Stimulated activated CD8-positive, alpha-beta memory T cell treated with anti-CD3 and anti-CD28 coated beads, Interleukin-4, amount 100 ng/mL, for 4 hours (primary cell): ENCODE data around the gene PHTF2.
"Not testable (repeated sequence)": the region's sequence is repeated elsewhere in the genome, so short reads cannot be mapped to it uniquely, and the experiment has no call there.

Source experiments
- DNase-seq, 2 donors: peaks; one replicate each; pipeline ENCODE4 v3.0.0-alpha.2; 2020; ENCODE audit warnings: low read depth in 2 of 2, low spot score in 1 of 2

Gene PHTF2

GRCh38 chr7:77873416-77874327 is 75.1 kb downstream of the PHTF2 start:
- not testable (repeated sequence) for DNase-seq

DNA sequence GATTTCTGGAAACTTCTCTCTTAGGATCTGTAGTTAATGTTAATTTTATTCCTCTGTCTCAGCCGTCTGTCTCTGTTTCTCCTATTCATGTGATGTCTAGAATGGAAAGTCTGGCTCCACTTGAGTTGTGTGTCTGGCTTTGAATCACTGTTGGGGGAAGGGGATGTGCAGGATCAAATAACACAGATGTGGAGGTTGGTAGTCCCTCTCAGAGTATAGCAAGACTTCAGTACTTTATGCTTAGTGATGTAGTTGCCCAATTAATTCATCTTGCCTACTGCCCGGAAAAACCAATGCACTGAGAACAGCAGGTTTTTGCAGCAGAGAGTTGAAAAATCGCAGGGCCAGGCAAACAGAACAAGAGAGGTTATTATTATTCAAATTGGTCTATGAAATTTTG is 79.2 kb downstream of the PHTF2 start:
- DNase-seq: no peak

DNA sequence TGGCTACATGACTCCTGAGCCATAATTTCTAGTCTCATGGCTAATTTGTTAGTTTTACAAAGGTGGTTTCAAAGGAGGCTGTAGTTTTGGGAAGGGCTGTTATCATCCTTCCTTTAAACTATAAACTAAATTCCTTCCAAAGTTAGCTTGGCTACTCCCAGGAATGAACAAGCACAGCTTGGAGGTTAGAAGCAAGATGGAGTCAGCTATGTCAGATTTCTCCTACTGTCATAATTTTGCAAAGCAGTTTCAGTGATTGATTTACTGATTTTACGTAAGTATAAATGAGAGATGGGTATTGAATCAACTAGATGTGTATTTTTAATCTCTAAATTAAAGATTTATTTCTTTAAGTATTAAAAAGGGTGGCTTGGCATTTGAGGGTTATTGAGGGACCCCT is 79.9 kb downstream of the PHTF2 start:
- DNase-seq: no peak

GRCh38 chr7:77879272-77879671 is 80.7 kb downstream of the PHTF2 start:
- no peak for DNase-seq

DNA sequence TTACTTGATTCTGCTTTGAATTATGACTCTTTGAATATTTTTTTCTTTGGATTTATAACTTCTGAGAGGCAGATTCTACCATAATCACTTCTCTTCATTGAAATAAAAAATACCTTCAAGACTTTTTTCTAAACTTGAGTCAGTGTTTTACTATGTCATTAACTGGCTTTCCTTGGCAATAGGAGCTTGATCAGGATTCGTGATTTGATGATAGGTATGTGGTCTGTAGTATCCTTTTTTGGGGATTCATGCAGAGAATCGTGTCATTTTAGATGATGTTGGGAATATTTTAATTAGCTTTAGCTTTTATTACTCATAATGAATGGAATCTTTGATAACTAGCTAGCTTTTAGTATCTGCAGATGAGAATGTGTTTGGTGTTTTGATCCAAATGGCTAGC is 83.3 kb downstream of the PHTF2 start:
- no peak for DNase-seq

DNA sequence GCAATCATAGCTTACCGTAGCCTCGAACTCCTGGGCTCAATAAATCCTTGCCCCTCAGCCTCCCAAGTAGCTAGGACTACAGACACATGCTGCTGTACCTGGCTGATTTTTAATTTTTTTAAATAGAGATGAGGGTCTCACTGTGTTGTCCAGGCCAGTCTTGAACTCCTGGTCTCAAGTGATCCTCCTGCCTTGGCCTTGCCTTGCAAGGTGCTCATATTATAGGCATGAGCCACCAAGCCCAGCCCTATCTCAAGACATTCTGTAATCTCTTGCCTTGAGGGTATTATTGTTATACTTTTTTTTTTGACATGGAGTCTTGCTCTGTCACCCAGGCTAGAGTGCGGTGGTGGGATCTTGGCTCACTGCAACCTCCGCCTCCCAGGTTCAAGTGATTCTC is 86.6 kb downstream of the PHTF2 start:
- no peak for DNase-seq

- DNase-seq: no peak
These were observed 89.0 kb downstream of the PHTF2 start for GRCh38 chr7:77887567-77887966.

DNA sequence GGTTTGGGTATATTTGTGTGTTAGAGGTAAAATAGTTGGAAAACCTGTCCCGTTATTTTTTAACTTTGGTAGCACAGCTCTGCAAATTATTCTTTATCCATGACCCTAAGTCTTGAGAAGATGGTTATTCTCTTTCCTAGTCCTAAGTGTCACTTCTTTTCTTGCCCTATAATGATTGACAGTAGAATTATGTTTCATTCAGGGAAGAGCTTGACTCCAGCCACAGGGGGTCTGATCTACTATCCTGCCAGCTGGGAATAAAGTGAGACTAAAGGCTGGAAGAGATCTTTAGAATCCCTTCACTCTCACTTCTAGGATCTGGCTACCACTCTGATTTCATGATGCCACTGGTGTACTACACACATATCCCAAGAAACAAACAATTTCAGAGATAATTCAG is 90.4 kb downstream of the PHTF2 start:
- DNase-seq: no peak

DNA sequence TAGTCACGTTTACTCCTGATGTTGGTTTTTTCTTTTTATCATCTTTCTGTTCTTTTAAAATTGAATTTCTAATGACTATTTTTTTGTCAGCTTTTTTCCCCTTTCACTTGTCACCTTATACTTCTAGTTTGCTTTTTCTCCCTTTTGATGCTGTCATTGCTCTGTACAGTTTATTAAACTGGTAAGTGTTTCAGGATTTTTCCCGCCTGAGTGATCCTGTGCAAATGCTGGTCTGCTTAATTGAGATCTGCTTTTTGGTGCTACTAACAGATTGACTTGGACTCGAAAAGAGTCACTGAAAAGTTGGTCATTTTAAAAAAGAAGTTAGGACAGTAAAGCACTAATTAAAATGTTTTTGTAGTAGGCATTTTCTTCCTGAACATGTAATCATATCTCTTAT is 95.2 kb downstream of the PHTF2 start:
- no peak for DNase-seq

- DNase-seq: no peak
These were observed 96.1 kb downstream of the PHTF2 start for GRCh38 chr7:77894574-77895091.

DNA sequence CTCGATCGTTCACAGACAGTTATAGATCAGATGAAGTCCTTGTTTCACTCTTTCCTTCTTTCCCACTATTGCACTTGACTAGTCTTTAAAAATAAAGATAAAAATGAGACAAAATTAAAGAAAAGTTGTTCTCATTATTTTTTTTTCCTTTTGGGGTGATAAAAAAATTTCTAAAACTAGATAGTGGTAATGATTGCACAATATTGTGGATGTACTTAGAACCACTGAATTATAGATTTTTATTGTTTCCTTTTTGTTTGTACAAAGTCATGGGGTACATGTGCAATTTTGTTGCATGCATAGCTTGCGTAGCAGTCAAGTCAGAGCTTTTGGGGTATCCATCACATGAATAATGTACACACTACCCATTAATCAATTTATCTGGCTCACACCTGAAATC is 97.3 kb downstream of the PHTF2 start:
- no peak for DNase-seq

DNA sequence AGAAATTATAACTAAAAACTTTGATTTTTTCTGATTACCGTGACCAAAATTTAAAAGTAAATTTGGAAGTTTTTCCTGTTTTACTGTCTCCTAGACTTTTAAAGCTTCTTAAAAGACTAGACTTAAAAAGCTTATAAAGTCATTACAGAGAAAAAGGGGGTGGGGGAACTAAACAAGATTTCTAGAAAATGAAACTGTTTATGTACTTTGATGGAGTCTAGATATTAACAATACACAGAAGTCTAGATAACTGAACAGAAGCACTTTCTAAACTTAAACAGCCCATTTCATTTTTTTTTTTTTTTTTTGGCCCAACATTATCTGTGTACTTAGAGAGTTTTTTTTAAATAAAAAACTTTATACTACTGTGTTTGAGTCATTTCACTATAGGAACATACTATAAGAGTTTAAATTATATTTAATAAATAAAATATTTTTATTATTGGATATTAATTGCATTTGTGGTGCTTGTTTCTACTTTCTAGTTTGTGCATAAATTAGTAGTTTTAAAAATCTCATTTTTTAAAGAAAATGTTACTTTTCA is 98.5 kb downstream of the PHTF2 start:
- no peak for DNase-seq

DNA sequence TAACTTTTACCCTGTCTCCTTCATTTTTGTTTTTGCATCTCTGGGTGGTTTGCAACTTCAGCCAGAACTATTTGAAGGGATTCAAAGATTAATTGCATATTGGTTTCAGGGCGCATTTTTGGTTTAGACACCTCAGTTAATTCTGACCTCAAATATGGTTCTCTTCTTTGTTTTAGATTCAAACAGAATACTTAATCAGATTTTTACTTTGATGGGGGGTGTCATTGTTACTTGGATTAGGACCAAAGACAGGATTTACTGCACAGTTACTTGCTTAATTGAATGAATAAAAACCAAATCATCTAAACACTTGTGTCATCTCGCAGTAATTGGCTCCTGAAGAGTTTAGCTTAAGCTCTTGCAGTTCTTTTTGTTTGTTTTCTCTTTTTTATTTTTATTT is 100.9 kb downstream of the PHTF2 start:
- no peak for DNase-seq

DNA sequence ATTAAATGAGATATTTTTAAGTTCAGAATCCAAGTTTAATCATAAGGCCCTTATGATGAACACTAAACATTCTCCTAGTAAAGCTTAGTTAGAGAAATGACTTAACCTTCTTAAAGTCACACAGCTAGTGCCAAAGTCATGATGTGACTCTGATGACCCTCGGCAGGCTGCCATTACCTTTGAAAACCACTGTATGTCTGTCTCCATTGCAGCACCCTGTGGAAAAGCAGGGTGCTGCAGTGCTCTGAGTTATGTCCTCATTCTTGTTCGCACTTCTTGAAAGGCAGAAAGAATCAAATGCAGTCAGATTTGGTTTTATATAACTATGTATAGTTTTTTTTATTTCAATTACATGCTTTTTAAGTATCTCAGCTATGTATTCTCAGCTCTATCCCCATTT is 105.0 kb downstream of the PHTF2 start:
- no peak for DNase-seq

DNA sequence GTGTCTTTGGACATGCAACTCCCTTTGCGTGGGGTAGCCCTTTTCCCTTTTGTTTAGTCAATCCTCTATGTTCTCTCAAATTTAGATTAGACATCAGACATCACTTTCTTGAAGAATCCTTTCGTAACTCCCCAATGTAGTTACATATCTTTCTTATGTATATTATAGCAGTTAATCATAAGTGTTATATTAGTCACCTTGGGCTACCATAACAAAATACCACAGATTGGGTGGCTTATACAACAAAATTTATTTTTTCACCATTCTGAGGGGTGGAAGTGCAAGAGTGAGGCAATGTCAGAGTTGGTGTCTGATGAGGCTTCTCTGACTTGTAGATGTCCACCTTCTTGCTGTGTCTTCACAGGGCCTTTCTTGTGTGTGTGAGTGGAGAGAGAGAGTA is 105.7 kb downstream of the PHTF2 start:
- DNase-seq: no peak

DNA sequence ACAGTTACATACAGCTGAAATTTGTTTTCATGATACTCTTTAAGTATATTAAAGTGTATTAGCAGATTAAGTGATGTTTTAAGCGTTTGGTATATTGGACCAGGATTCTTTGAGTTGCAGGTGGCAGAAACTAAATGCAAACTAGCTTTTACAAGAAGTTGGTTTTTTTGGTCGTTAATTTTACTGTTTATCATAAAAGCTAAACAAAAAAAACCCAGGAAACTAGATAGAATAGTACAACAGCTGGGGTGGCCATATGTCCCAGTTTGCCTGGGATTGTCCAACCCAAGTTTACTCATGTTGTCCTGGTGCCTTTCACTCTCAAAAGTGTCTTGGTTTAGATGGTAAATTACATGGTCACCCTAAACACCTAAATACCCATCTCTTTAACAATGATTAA is 108.7 kb downstream of the PHTF2 start:
- DNase-seq: no peak

GRCh38 chr7:77908664-77909063 is 110.1 kb downstream of the PHTF2 start:
- DNase-seq: no peak

GRCh38 chr7:77910124-77910523 is 111.6 kb downstream of the PHTF2 start:
- no peak for DNase-seq

DNA sequence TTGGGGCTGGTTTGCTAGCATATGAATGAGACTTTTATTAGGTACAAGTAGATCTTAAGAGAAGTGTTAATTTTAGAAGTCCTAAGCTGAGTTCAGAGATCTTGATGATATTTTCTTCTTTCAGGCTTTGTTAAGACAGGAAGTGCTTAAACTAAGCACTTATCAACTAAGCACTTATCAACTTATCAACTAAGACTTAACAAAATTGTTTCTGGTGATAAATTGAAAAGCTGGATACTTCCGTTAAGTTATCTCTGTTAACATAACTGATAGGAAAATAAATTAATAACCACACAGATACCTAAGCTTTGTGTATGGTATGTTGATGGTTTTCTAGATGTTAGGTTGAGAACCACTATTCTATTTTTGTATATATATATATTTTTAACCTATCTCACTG is 113.7 kb downstream of the PHTF2 start:
- DNase-seq: no peak

GRCh38 chr7:77913977-77914607 is 115.5 kb downstream of the PHTF2 start:
- DNase-seq: no peak

- no peak for DNase-seq
These were observed 119.1 kb downstream of the PHTF2 start for GRCh38 chr7:77917500-77918262.
